Panc1 (cell line): ENCODE results near the gene PLXNA2.

ENCODE experiments used
- CTCF ChIP-seq: fragments of 450-650 bp; IDR thresholded peaks from 2 replicates; pipeline ENCODE4 v1.5.1; 2017; ENCODE audit warnings: mild to moderate bottlenecking
- POLR2AphosphoS5 ChIP-seq: IDR thresholded peaks from 2 replicates; pipeline ENCODE4 v1.6.1; 2012; ENCODE audit warnings: mild to moderate bottlenecking, low read depth, low read length, moderate library complexity
- SIN3A ChIP-seq: IDR thresholded peaks from 2 replicates; pipeline ENCODE4 v1.6.1; 2012; ENCODE audit warnings: low read depth, mild to moderate bottlenecking, low read length, moderate library complexity, borderline replicate concordance; ENCODE audit not compliant: insufficient read depth

DNA sequence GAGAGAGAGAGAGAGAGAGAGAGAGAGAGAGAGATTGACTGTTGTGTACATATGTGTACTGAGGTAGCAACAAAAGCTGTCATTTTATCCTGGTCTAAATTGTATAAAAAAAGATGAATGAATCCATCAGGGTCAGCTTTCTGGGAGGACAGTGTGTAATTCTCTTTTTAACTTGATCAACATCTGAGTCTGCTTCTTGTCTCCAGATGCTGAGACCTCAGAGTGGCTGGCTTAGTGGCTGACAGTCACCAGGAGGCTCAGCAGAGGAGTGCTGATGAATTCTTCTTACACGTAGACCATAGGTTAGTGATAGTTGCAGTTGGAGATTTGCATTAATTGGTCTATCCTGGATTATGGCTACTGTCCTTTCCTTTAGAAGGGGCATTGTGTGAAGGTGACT, 28.5 kb upstream of the PLXNA2 start:
- no peak for TF ChIP-seq SIN3A
- no peak for TF ChIP-seq CTCF
- no peak for TF ChIP-seq POLR2AphosphoS5
